HEK293T (cell line): ENCODE results near the gene POFUT2.

Experiments used
- FOXA1 ChIP-seq: fragments of 450-650 bp; IDR thresholded peaks from 2 replicates; pipeline ENCODE4 v1.6.1; 2016; ENCODE audit warnings: mild to moderate bottlenecking
- HDGF ChIP-seq: fragments of 450-650 bp; IDR thresholded peaks from 2 replicates; pipeline ENCODE4 v1.6.1; 2017; ENCODE audit warnings: antibody characterized with exemption, borderline replicate concordance
- SP1 ChIP-seq: fragments of 450-650 bp; IDR thresholded peaks from 2 replicates; pipeline ENCODE4 v1.6.1; 2017
- SUZ12 ChIP-seq: fragments of 450-650 bp; IDR thresholded peaks from 2 replicates; pipeline ENCODE4 v1.6.1; 2016; ENCODE audit warnings: mild to moderate bottlenecking
- TARDBP ChIP-seq: fragments of 450-650 bp; IDR thresholded peaks from 2 replicates; pipeline ENCODE4 v1.6.1; 2016
- ZNF384 ChIP-seq: fragments of 450-650 bp; IDR thresholded peaks from 2 replicates; pipeline ENCODE4 v1.6.1; 2016

DNA sequence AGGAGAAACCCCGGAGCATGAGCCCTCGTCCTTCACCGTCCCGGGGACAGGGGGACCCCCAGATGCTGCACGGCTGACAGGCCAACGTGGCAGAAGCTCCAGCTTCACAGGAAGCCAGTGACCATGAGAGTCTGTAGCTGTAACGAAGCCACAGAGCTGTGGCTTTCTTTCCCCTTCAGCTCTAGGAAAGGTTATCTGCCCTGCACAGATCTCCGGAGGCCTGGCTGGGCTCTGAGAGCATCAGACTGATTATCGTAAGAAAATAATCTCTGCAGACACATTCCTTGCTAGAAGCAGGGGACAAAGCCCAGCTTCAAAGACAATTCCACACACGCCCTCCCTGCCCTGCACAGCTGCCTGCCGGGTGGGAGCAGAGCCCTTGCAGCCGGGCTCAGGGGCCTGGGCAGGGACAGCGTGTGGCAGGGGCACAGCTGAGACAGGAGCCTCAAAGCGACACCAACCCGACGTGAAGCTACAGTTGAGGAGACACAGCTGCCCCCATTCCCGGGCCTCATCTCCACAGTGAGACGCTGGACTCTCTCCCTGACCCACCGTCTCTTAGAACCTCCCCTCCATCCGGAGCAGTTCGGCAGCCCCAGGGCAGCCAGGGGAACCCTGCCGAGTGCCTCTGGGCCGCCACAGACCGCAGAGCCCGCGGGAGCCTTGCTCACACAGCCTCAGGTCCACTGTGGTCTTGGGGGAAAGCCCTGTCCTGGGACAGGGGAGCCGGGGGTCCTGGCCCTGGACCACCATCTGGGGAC lies 30.6 kb downstream of the POFUT2 start:
- TF ChIP-seq FOXA1 (no peak), SUZ12 (no peak), SP1 (no peak), HDGF (no peak), TARDBP (no peak), ZNF384 (no peak)
